Endothelial cell of umbilical vein (primary cell): ENCODE measurements around the gene CCS. TPM values are rescaled to one million over a fixed set of nuclear protein-coding genes. Genes with fewer than 3 reads are reported as not detected.

Experiments used
- BruUV-seq: library from RNA; stranded (reverse); fragments of 400-500 nt; replicated peaks from 2 replicates; lab custom pipeline; 2021; lab: Mats Ljungman, UMichigan
- CTCF ChIA-PET: fragments of 300-600, 350-600 bp; sonication (Branson Sonifier 250); formaldehyde crosslinking; loops from one replicate; lab custom pipeline; 2021; ENCODE audit warnings: antibody characterized with exemption, inconsistent platforms; lab: Charles Lee
- POLR2A ChIA-PET: fragments of 300-600, 350-600 bp; sonication (Branson Sonifier 250); formaldehyde crosslinking; loops from one replicate; lab custom pipeline; 2021; ENCODE audit warnings: antibody characterized with exemption, inconsistent platforms; lab: Charles Lee
- DNase-seq: peaks from one replicate; pipeline ENCODE4 v3.0.0-alpha.2; 2011; ENCODE audit warnings: low read depth, low spot score
- FAIRE-seq: peaks from 2 replicates; lab custom pipeline; 2011; peaks lifted over from hg19 to GRCh38; lab: Jason Lieb, UNC
- H2AFZ ChIP-seq: 2 replicates; pipeline ENCODE4 v1.6.0; 2012; ENCODE audit warnings: low read depth, low read length, control low read depth, inconsistent platforms
- H3K27ac ChIP-seq: 2 replicates; pipeline ENCODE4 v1.5.1; 2011; ENCODE audit warnings: low read depth, mild to moderate bottlenecking, control low read depth, low read length, moderate library complexity; ENCODE audit not compliant: insufficient read depth
- H3K27me3 ChIP-seq, 2 experiments: 2 replicates each; pipeline versions ENCODE4 v1.6.0 to v1.6.1; 2011; ENCODE audit warnings: low read length in 2 of 2, mixed read lengths in 1 of 2; ENCODE audit not compliant: control insufficient read depth in 2 of 2, insufficient read depth in 2 of 2
- H3K36me3 ChIP-seq, 2 experiments: 2 replicates in 1 of 2; 3 replicates in 1 of 2; pipeline ENCODE4 v1.5.1; 2011; ENCODE audit warnings: low read length in 2 of 2, mild to moderate bottlenecking in 1 of 2, moderate library complexity in 1 of 2; ENCODE audit not compliant: control insufficient read depth in 2 of 2, insufficient read depth in 2 of 2; ENCODE audit errors: extremely low read depth in 1 of 2
- H3K4me1 ChIP-seq: 3 replicates; pipeline ENCODE4 v1.5.1; 2011; ENCODE audit warnings: mild to moderate bottlenecking, low read length; ENCODE audit not compliant: control insufficient read depth, insufficient read depth; ENCODE audit errors: extremely low read depth
- H3K4me2 ChIP-seq: 2 replicates; pipeline ENCODE4 v1.6.1; 2011; ENCODE audit warnings: low read length, control low read depth, mixed read lengths; ENCODE audit not compliant: insufficient read depth
- H3K4me3 ChIP-seq, 3 experiments: fragments of 200-600 bp in 1 of 3; sonication (generic), shearing (Covaris generic) in 1 of 3; replicated peaks in 1 of 3; 2 replicates each; pipeline ENCODE4 v1.5.1; 2011 to 2016; ENCODE audit warnings: control low read depth in 3 of 3, low read length in 3 of 3, mild to moderate bottlenecking in 2 of 3, inconsistent platforms in 1 of 3, low read depth in 1 of 3, moderate library complexity in 1 of 3; ENCODE audit not compliant: insufficient read depth in 1 of 3
- H3K79me2 ChIP-seq: 2 replicates; pipeline ENCODE4 v1.6.0; 2012; ENCODE audit warnings: low read length, inconsistent platforms; ENCODE audit not compliant: control insufficient read depth, insufficient read depth
- H3K9ac ChIP-seq: replicated peaks from 2 replicates; pipeline ENCODE3; 2011; ENCODE audit warnings: low read length, control low read depth; ENCODE audit not compliant: insufficient read depth; ENCODE audit errors: extremely low read depth
- H3K9me1 ChIP-seq: replicated peaks from 3 replicates; pipeline ENCODE4 v1.6.0; 2011; ENCODE audit warnings: mild to moderate bottlenecking, low read length; ENCODE audit not compliant: control insufficient read depth, insufficient read depth; ENCODE audit errors: extremely low read depth
- H3K9me3 ChIP-seq: replicated peaks from 2 replicates; pipeline ENCODE4 v1.5.1; 2012; ENCODE audit warnings: low read length, inconsistent platforms; ENCODE audit not compliant: control insufficient read depth, insufficient read depth
- H4K20me1 ChIP-seq: replicated peaks from 2 replicates; pipeline ENCODE3; 2011; ENCODE audit warnings: mild to moderate bottlenecking, low read length; ENCODE audit not compliant: control insufficient read depth, insufficient read depth; ENCODE audit errors: extremely low read depth
- EZH2 ChIP-seq: IDR thresholded peaks from 2 replicates; pipeline ENCODE4 v1.6.1; 2012; ENCODE audit warnings: borderline replicate concordance, low read depth, mild to moderate bottlenecking, moderate library complexity, low read length, inconsistent platforms; ENCODE audit not compliant: severe bottlenecking
- FOS ChIP-seq: IDR thresholded peaks from 2 replicates; pipeline ENCODE4 v1.6.1; 2011; ENCODE audit warnings: mild to moderate bottlenecking, low read length, moderate library complexity, borderline replicate concordance; ENCODE audit not compliant: insufficient read depth
- GATA2 ChIP-seq: IDR thresholded peaks from 2 replicates; pipeline ENCODE4 v1.7.0; 2011; ENCODE audit warnings: low read depth, mild to moderate bottlenecking, moderate library complexity, mixed read lengths, low read length; ENCODE audit not compliant: insufficient read length, insufficient read depth
- JUN ChIP-seq: IDR thresholded peaks from 2 replicates; pipeline ENCODE4 v1.6.1; 2011; ENCODE audit warnings: borderline replicate concordance, low read depth; ENCODE audit not compliant: insufficient read length, insufficient read depth
- MYC ChIP-seq: IDR thresholded peaks from one replicate; pipeline ENCODE4 v1.6.1; 2011; ENCODE audit warnings: mild to moderate bottlenecking, low read depth, low read length
- POLR2AphosphoS5 ChIP-seq: IDR thresholded peaks from 2 replicates; pipeline ENCODE4 v1.6.1; 2012; ENCODE audit warnings: low read depth, mild to moderate bottlenecking, control low read depth, low read length, moderate library complexity; ENCODE audit not compliant: insufficient read depth
- dilution Hi-C: fragments of 300-500 bp; cut with MboI; formaldehyde crosslinking; loops from one replicate; pipeline ENCODE4 v1.15.0; 2019; ENCODE audit warnings: low sequenced_read_pairs; ENCODE audit not compliant: extremely low pct_ligation_motif_present
- intact Hi-C: fragments of 100-400 bp; cut with micrococcal nuclease; formaldehyde crosslinking; loops from one replicate; pipeline ENCODE4 v1.10.0; 2022
- polyA plus RNA-seq, 4 experiments: library from polyadenylated mRNA; depleted of rRNA in 3 of 4; stranded (reverse) in 3 of 4; unstranded in 1 of 4; fragments of >200 nt; gene quantifications; 2 replicates each; pipeline versions ENCODE4 v1.2.1 to v1.2.3, GENCODE V29; 2011 to 2012; ENCODE audit warnings: missing spikeins in 1 of 4
- total RNA-seq: library from RNA; stranded (reverse); gene quantifications from 2 replicates; pipeline ENCODE4 v1.2.3, GENCODE V29; 2021

The CCS gene
- total and polyA plus RNA-seq, 2 donors (not counting 3 experiments of a cell fraction or from before 2014, with no cell fraction given), result 38.7 to 39.0 TPM

- no peak for FAIRE-seq
- POLR2A ChIA-PET, result interaction anchor here (0.6 kb wide), 2 partner anchors 55 to 759 kb away, joined by 3 to 4 read pairs; no protein-coding TSS in a partner anchor
Measured at GRCh38 chr11:66561178-66561974, 31.6 kb upstream of the CCS start.

GRCh38 chr11:66561975-66562248 is 31.1 kb upstream of the CCS start:
- no peak overlapping the region for H3K9ac ChIP-seq
- no peak overlapping the region for H3K27ac ChIP-seq
- H4K20me1 ChIP-seq, result no peaks in the 10 kb centered on the region
- H2AFZ ChIP-seq, result no peak overlapping the region
- no peak overlapping the region for H3K4me3 ChIP-seq
- H3K9me3 ChIP-seq, result no peaks in the 10 kb centered on the region
- CTCF ChIA-PET, result interaction anchor here (1.1 to 2.7 kb wide), 2 partner anchors 76 to 116 kb away, joined by 3 to 13 read pairs; partner anchors contain the start of genes RBM4 and RBM4B
- DNase-seq, result no peak
- H3K36me3 ChIP-seq, result no peaks in the 10 kb centered on the region
- BruUV-seq, result no TSS peak
- intact Hi-C loops, result no loop called here
- dilution Hi-C loops, result no loop called here
- TF ChIP-seq FOS (no peak), EZH2 (no peak), POLR2AphosphoS5 (no peak)
- no peaks in the 10 kb centered on the region for H3K79me2 ChIP-seq
- no peaks in the 10 kb centered on the region for H3K4me1 ChIP-seq
- POLR2A ChIA-PET, result interaction anchor here (0.6 kb wide), 2 partner anchors 55 to 760 kb away, joined by 3 to 4 read pairs; no protein-coding TSS in a partner anchor
- FAIRE-seq, result no peak
- H3K4me2 ChIP-seq, result no peak overlapping the region
- H3K9me1 ChIP-seq, result no peaks in the 10 kb centered on the region
- H3K27me3 ChIP-seq, result peaks cover 5 to 6% of the 10 kb centered on the region in 2 experiments

More at GRCh38 chr11:66561178-66561974, 31.6 kb upstream of the CCS start:
- Histone ChIP-seq H3K9me1 (no peaks in the 10 kb centered on the region), H3K36me3 (no peaks in the 10 kb centered on the region), H4K20me1 (no peaks in the 10 kb centered on the region), H3K4me1 (no peaks in the 10 kb centered on the region), H3K79me2 (no peaks in the 10 kb centered on the region), H3K27ac (no peak overlapping the region), H3K4me2 (no peak overlapping the region), H3K9me3 (no peaks in the 10 kb centered on the region), H2AFZ (no peak overlapping the region), H3K27me3 (peaks cover 5 to 6% of the 10 kb centered on the region in 2 experiments), H3K4me3 (no peak overlapping the region), H3K9ac (no peak overlapping the region)
- no peak for TF ChIP-seq GATA2
- TF ChIP-seq JUN, result no peak
- no peak for TF ChIP-seq MYC
- CTCF ChIA-PET, result interaction anchor here (2.7 kb wide), 1 partner anchor 117 kb away, joined by 13 read pairs; the partner anchor contains the start of gene RBM4B
- DNase-seq, result no peak
- intact Hi-C loops (no loop called here), dilution Hi-C loops (no loop called here)
- no TSS peak for BruUV-seq
